Measurements from ENCODE around the gene UQCC2.

DNA sequence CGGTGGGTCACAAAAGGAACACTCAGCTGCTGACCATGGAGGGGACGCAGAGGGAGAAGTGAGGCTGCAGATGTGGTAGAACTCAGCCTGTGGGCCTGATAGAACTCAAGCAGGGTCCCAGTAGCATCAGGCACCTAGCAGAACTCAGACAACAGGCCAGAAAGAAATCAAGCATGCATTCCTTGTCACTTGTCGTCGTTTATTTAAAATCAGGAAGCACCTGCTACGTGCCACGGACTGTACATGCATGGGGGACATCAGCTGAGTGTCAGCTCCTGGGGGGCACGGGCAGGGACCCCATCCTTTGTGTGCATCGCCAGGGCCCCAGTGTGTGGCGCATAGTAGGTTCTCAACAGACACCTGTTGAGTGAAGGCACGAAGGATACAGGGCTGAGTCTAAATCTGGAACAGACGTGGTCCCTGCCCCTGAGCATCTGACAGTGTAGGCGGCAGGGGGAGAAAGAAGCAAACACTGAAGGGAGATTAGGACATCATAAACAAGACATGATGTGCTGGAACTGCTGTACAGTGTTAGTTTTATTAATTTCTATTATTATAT lies 32.5 kb downstream of the UQCC2 start:
- TF ChIP-seq CTCF (IDR thresholded peaks at IDR 0.05) (no peak), POLR2A (IDR thresholded peaks at IDR 0.05) (no peak)

All from testis (tissue), 2 donors.